ENCODE data around the gene SDK1. TPM values are rescaled to one million over a fixed set of nuclear protein-coding genes. Genes with fewer than 3 reads are reported as not detected.

Gene SDK1
- total RNA-seq, 2 experiments from 2014 or later: 0.19 to 0.36 TPM

GRCh38 chr7:3270362-3270761 lies 30.7 kb upstream of the SDK1 start:
- DNase-seq (ENCODE audit: low spot score): no peak
- H3K27ac ChIP-seq (ENCODE audit: low read depth, low read length, poor library complexity, severe bottlenecking): no peak overlapping the region
- H4K20me1 ChIP-seq (ENCODE audit: insufficient read depth, low read length): no peaks in the 10 kb centered on the region
- no peak for TF ChIP-seq EZH2phosphoT487 (IDR thresholded peaks at IDR 0.05; ENCODE audit: borderline replicate concordance, low read depth, low read length)
- TF ChIP-seq CTCF (conservative IDR thresholded peaks at IDR 0.05; ENCODE audit: low read length): no peak
- ChIA-PET POLR2A (no interaction called here), CTCF (ENCODE audit: unreplicated experiment) (no interaction called here)
- no TSS peak for BruUV-seq (replicated peaks)
- H2AFZ ChIP-seq (ENCODE audit: low read length): no peak overlapping the region
- H3K4me1 ChIP-seq (ENCODE audit: insufficient read depth, low read length, poor library complexity, severe bottlenecking): no peaks in the 10 kb centered on the region
- no peak overlapping the region for H3K4me3 ChIP-seq (ENCODE audit: low read depth, low read length, poor library complexity, severe bottlenecking)
- H3K9me3 ChIP-seq (ENCODE audit: low read length): no peaks in the 10 kb centered on the region
- no peaks in the 10 kb centered on the region for H3K36me3 ChIP-seq (ENCODE audit: insufficient read depth, low read length)
- intact Hi-C loops (cut with micrococcal nuclease; ENCODE audit: unreplicated experiment): no loop called here
- no peak overlapping the region for H3K4me2 ChIP-seq (ENCODE audit: low read length)
- H3K79me2 ChIP-seq (ENCODE audit: insufficient read depth, low read depth, low read length): no peaks in the 10 kb centered on the region
- H3K9me2 ChIP-seq (ENCODE audit: insufficient read depth, low read length): no peaks in the 10 kb centered on the region

GRCh38 chr7:3271298-3271697 lies 29.8 kb upstream of the SDK1 start:
- Histone ChIP-seq H4K20me1 (ENCODE audit: insufficient read depth, low read length) (no peaks in the 10 kb centered on the region), H3K36me3 (ENCODE audit: insufficient read depth, low read length) (no peaks in the 10 kb centered on the region), H2AFZ (ENCODE audit: low read length) (no peak overlapping the region), H3K9me2 (ENCODE audit: insufficient read depth, low read length) (no peaks in the 10 kb centered on the region), H3K79me2 (ENCODE audit: insufficient read depth, low read depth, low read length) (no peaks in the 10 kb centered on the region), H3K27ac (ENCODE audit: low read depth, low read length, poor library complexity, severe bottlenecking) (no peak overlapping the region), H3K4me3 (ENCODE audit: low read depth, low read length, poor library complexity, severe bottlenecking) (no peak overlapping the region), H3K4me1 (ENCODE audit: insufficient read depth, low read length, poor library complexity, severe bottlenecking) (no peaks in the 10 kb centered on the region), H3K9me3 (ENCODE audit: low read length) (no peaks in the 10 kb centered on the region), H3K4me2 (ENCODE audit: low read length) (no peak overlapping the region)
- intact Hi-C loops (cut with micrococcal nuclease; ENCODE audit: unreplicated experiment): no loop called here
- TF ChIP-seq CTCF (conservative IDR thresholded peaks at IDR 0.05; ENCODE audit: low read length) (no peak), EZH2phosphoT487 (IDR thresholded peaks at IDR 0.05; ENCODE audit: borderline replicate concordance, low read depth, low read length) (no peak)
- no TSS peak for BruUV-seq (replicated peaks)
- DNase-seq (ENCODE audit: low spot score): no peak
- CTCF ChIA-PET (ENCODE audit: unreplicated experiment): no interaction called here
- POLR2A ChIA-PET: interaction anchor here (0.6 kb wide), 1 partner anchor 1428 kb away, joined by 3 read pairs; no protein-coding TSS in a partner anchor

DNA sequence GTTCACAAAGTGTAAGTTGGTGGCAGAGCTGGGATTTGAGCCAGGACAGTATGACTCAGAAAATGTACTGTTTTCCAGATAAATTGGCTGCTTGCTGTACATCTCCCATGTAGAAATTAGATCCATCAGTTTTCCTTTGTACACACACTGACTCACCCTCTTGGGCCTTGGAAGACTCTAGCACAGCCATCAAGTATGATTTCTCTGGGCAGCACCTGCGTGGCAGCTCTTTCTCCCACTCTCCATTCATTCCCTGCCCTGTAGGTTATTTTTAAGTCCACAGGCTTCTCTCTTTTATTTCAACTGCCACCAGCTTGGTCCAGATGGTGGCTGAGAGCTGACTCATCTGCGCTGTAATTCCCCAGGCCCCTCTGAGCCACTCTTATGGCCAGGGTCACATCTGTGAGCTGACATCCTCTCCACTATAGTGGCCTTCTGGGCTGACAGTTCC lies 28.3 kb upstream of the SDK1 start:
- POLR2A ChIA-PET: no interaction called here
- H4K20me1 ChIP-seq (ENCODE audit: insufficient read depth, low read length): no peaks in the 10 kb centered on the region
- intact Hi-C loops (cut with micrococcal nuclease; ENCODE audit: unreplicated experiment): no loop called here

More for the DNA sequence above, 28.3 kb upstream of the SDK1 start:
- no peak for DNase-seq (ENCODE audit: low spot score)
- Histone ChIP-seq H3K79me2 (ENCODE audit: insufficient read depth, low read depth, low read length) (no peaks in the 10 kb centered on the region), H3K4me2 (ENCODE audit: low read length) (no peak overlapping the region), H3K4me1 (ENCODE audit: insufficient read depth, low read length, poor library complexity, severe bottlenecking) (no peaks in the 10 kb centered on the region), H3K9me2 (ENCODE audit: insufficient read depth, low read length) (no peaks in the 10 kb centered on the region), H3K4me3 (ENCODE audit: low read depth, low read length, poor library complexity, severe bottlenecking) (no peak overlapping the region), H2AFZ (ENCODE audit: low read length) (no peak overlapping the region), H3K27ac (ENCODE audit: low read depth, low read length, poor library complexity, severe bottlenecking) (no peak overlapping the region), H3K36me3 (ENCODE audit: insufficient read depth, low read length) (no peaks in the 10 kb centered on the region), H3K9me3 (ENCODE audit: low read length) (no peaks in the 10 kb centered on the region)
- TF ChIP-seq CTCF (conservative IDR thresholded peaks at IDR 0.05; ENCODE audit: low read length) (no peak), EZH2phosphoT487 (IDR thresholded peaks at IDR 0.05; ENCODE audit: borderline replicate concordance, low read depth, low read length) (no peak)
- CTCF ChIA-PET (ENCODE audit: unreplicated experiment): no interaction called here
- BruUV-seq (replicated peaks): no TSS peak

Measured in OCI-LY7 (cell line).